ENCODE measurements around the gene DPH5.

- TF ChIP-seq ZBTB40 (IDR thresholded peaks at IDR 0.05; ENCODE audit: borderline replicate concordance), result no peak
- no peak for TF ChIP-seq SIN3A (IDR thresholded peaks at IDR 0.05; ENCODE audit: low read depth, low read length)
- TF ChIP-seq, protein P1, sequence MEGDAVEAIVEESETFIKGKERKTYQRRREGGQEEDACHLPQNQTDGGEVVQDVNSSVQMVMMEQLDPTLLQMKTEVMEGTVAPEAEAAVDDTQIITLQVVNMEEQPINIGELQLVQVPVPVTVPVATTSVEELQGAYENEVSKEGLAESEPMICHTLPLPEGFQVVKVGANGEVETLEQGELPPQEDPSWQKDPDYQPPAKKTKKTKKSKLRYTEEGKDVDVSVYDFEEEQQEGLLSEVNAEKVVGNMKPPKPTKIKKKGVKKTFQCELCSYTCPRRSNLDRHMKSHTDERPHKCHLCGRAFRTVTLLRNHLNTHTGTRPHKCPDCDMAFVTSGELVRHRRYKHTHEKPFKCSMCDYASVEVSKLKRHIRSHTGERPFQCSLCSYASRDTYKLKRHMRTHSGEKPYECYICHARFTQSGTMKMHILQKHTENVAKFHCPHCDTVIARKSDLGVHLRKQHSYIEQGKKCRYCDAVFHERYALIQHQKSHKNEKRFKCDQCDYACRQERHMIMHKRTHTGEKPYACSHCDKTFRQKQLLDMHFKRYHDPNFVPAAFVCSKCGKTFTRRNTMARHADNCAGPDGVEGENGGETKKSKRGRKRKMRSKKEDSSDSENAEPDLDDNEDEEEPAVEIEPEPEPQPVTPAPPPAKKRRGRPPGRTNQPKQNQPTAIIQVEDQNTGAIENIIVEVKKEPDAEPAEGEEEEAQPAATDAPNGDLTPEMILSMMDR (IDR thresholded peaks at IDR 0.05 in 2 of 3, conservative IDR thresholded peaks at IDR 0.05 in 1 of 3; ENCODE audit: control insufficient read depth in 2 of 3, extremely low read depth in 1 of 3, insufficient read depth in 1 of 3, low read depth in 3 of 3, low read length in 3 of 3), result no peak
- TF ChIP-seq TCF12 (IDR thresholded peaks at IDR 0.05; ENCODE audit: low read depth, low read length), result no peak
- no peak for TF ChIP-seq TARDBP (IDR thresholded peaks at IDR 0.05; ENCODE audit: borderline replicate concordance)
- TF ChIP-seq RAD21 (IDR thresholded peaks at IDR 0.05; ENCODE audit: insufficient read depth, low read depth, low read length), result no peak
- no peak for TF ChIP-seq CEBPB (IDR thresholded peaks at IDR 0.05; ENCODE audit: borderline replicate concordance in 1 of 2, low read depth in 2 of 2, low read length in 2 of 2)
- no peak for TF ChIP-seq SUZ12 (IDR thresholded peaks at IDR 0.05; ENCODE audit: unreplicated experiment)
- TF ChIP-seq SREBF2 (IDR thresholded peaks at IDR 0.05; ENCODE audit: low read length), result no peak
- no peak for TF ChIP-seq REST (IDR thresholded peaks at IDR 0.05; ENCODE audit: low read depth, low read length)
Observed at GRCh38 chr1:101064697-101065096, 39.1 kb upstream of the DPH5 start.

Measured in GM12878 (cell line).